A549 treated with Mapracorat at 1 μM for 4 hours (cell line): ENCODE measurements around the gene CCDC144A. TPM values are rescaled to one million over a fixed set of nuclear protein-coding genes. Genes with fewer than 3 reads are reported as not detected.

Source experiments
- total RNA-seq: library from RNA; stranded (reverse); fragments of 200-300 nt; extraction: Qiagen RNA extraction; gene quantifications from 5 replicates; pipeline ENCODE4 v1.2.3, GENCODE V29; 2022

The CCDC144A gene
- 0.70 to 1.6 TPM (median 1.3 TPM) in 5 replicates for total RNA-seq

GRCh38 chr17:16689731-16690281 is at the start of gene CCDC144A:
TSS of gene CCDC144A (plus strand) at chr17:16690241. CDS start at chr17:16690401, 160 bp downstream.

GRCh38 chr17:16653367-16654041 is 36.5 kb upstream of the CCDC144A start, which contains the start of gene ZNF624:
TSS of gene ZNF624 (minus strand) at chr17:16653850.

Other genes with a start within 250 kb of the CCDC144A start
- 0.93 to 1.3 TPM (median 1.1 TPM) in 5 replicates for gene LRRC75A, start 198.0 kb upstream of the CCDC144A start, total RNA-seq
- gene ZNF287, start 121.0 kb upstream of the CCDC144A start, total RNA-seq = 8.5 to 18.9 TPM (median 13.7 TPM) in 5 replicates
- gene ZNF624, start 36.4 kb upstream of the CCDC144A start, total RNA-seq = 1.5 to 2.6 TPM (median 1.7 TPM) in 5 replicates